SK-N-SH (cell line): ENCODE measurements around the gene ZMYND8. TPM values are rescaled to one million over a fixed set of nuclear protein-coding genes. Genes with fewer than 3 reads are reported as not detected.
"Not testable (repeated sequence)": the region's sequence is repeated elsewhere in the genome, so short reads cannot be mapped to it uniquely, and the experiment has no call there.

Source experiments
- CTCF ChIA-PET: fragments of 300-600, 350-600 bp; formaldehyde crosslinking; extraction: SDS; loops from one replicate; lab custom pipeline; 2021; lab: Yijun Ruan, JAX
- POLR2A ChIA-PET: fragments of 350-600 bp; sonication (Branson Sonifier 250); formaldehyde crosslinking; extraction: SDS; loops from one replicate; lab custom pipeline; 2020; ENCODE audit warnings: antibody characterized with exemption, inconsistent platforms; lab: Yijun Ruan, JAX
- DNase-seq: peaks from one replicate; pipeline ENCODE4 v3.0.0; 2012
- H2AFZ ChIP-seq: fragments of 200-600 bp; sonication (generic); 2 replicates; pipeline ENCODE4 v1.8.1; 2016; ENCODE audit warnings: antibody characterized with exemption, mild to moderate bottlenecking, low read depth
- H3F3A ChIP-seq: fragments of 200-600 bp; sonication (generic); replicated peaks from 2 replicates; pipeline ENCODE3; 2016; ENCODE audit warnings: antibody characterized with exemption, mild to moderate bottlenecking; ENCODE audit not compliant: insufficient read depth
- H3K27ac ChIP-seq, 2 experiments: fragments of 200-500 bp in 1 of 2; fragments of 200-600 bp in 1 of 2; sonication (Bioruptor generic) in 1 of 2; sonication (generic), shearing (Covaris generic) in 1 of 2; 2 replicates each; pipeline versions ENCODE4 v1.5.1 to v1.6.1; 2014 to 2016; ENCODE audit warnings: low read depth in 2 of 2, inconsistent platforms in 1 of 2, low read length in 1 of 2, mild to moderate bottlenecking in 1 of 2, mixed read lengths in 1 of 2
- H3K27me3 ChIP-seq: fragments of 200-600 bp; sonication (generic), shearing (Covaris generic); 2 replicates; pipeline ENCODE4 v1.6.1; 2016; ENCODE audit warnings: mixed run types; ENCODE audit not compliant: insufficient read depth
- H3K36me3 ChIP-seq, 2 experiments: fragments of 200-500 bp in 1 of 2; fragments of 200-600 bp in 1 of 2; sonication (Bioruptor generic) in 1 of 2; sonication (generic) in 1 of 2; replicated peaks in 1 of 2; 2 replicates each; pipeline versions ENCODE3 to v1.5.1; 2014 to 2016; ENCODE audit warnings: low read length in 1 of 2, mild to moderate bottlenecking in 1 of 2; ENCODE audit not compliant: insufficient read depth in 2 of 2, control insufficient read depth in 1 of 2
- H3K4me1 ChIP-seq, 2 experiments: fragments of 200-500 bp in 1 of 2; fragments of 200-600 bp in 1 of 2; sonication (Bioruptor generic) in 1 of 2; sonication (generic), shearing (Covaris generic) in 1 of 2; 2 replicates each; pipeline versions ENCODE4 v1.5.1 to v1.6.1; 2014 to 2016; ENCODE audit warnings: low read depth in 1 of 2, low read length in 1 of 2, mixed run types in 1 of 2; ENCODE audit not compliant: insufficient read depth in 2 of 2, control insufficient read depth in 1 of 2
- H3K4me2 ChIP-seq: fragments of 200-600 bp; sonication (generic), shearing (Covaris generic); 2 replicates; pipeline ENCODE4 v1.6.1; 2017; ENCODE audit warnings: mixed run types
- H3K4me3 ChIP-seq, 2 experiments: fragments of 200-500 bp in 1 of 2; fragments of 200-600 bp in 1 of 2; sonication (Bioruptor generic) in 1 of 2; sonication (generic), shearing (Covaris generic) in 1 of 2; 2 replicates each; pipeline versions ENCODE4 v1.5.1 to v1.8.1; 2014 to 2016; ENCODE audit warnings: low read depth in 2 of 2, inconsistent platforms in 1 of 2, low read length in 1 of 2, mild to moderate bottlenecking in 1 of 2, mixed read lengths in 1 of 2, moderate library complexity in 1 of 2
- H3K79me2 ChIP-seq: fragments of 200-600 bp; sonication (generic); 2 replicates; pipeline ENCODE4 v1.8.1; 2017; ENCODE audit warnings: mild to moderate bottlenecking; ENCODE audit not compliant: insufficient read depth
- H3K9ac ChIP-seq: fragments of 200-600 bp; sonication (generic); 2 replicates; pipeline ENCODE4 v1.6.1; 2017; ENCODE audit warnings: mixed run types
- H3K9me2 ChIP-seq: fragments of 200-600 bp; sonication (generic); 2 replicates; pipeline ENCODE4 v1.6.1; 2017; ENCODE audit warnings: mixed run types
- H3K9me3 ChIP-seq: fragments of 200-600 bp; sonication (generic); 2 replicates; pipeline ENCODE4 v1.6.1; 2017; ENCODE audit warnings: mixed run types, mild to moderate bottlenecking, moderate library complexity
- H4K20me1 ChIP-seq: fragments of 200-600 bp; sonication (generic); 2 replicates; pipeline ENCODE4 v1.6.1; 2017; ENCODE audit warnings: mild to moderate bottlenecking, mixed run types; ENCODE audit not compliant: insufficient read depth
- CHD2 ChIP-seq: fragments of 150-350 bp; IDR thresholded peaks from 2 replicates; pipeline ENCODE4 v1.6.1; 2018; ENCODE audit warnings: low read length; ENCODE audit not compliant: partially characterized antibody
- EP300 ChIP-seq, 2 experiments: IDR thresholded peaks; 2 replicates each; pipeline versions ENCODE4 v1.4.0 to v1.6.1; 2012; ENCODE audit warnings: borderline replicate concordance in 1 of 2, low read depth in 1 of 2, low read length in 1 of 2
- GATA2 ChIP-seq: sonication (generic); formaldehyde crosslinking; IDR thresholded peaks from 2 replicates; pipeline ENCODE4 v1.5.0; 2020; ENCODE audit warnings: mild to moderate bottlenecking, missing genetic modification reagents
- RAD21 ChIP-seq: IDR thresholded peaks from 2 replicates; pipeline ENCODE4 v1.6.1; 2012; ENCODE audit warnings: mild to moderate bottlenecking, low read length
- WGBS: methylation state at CpG from one replicate; pipeline ENCODE4 v1.1.6; 2017; ENCODE audit warnings: low lambda C conversion rate; 5-methylcytosine and 5-hydroxymethylcytosine counted together
- polyA plus RNA-seq, 3 experiments: library from polyadenylated mRNA; depleted of rRNA; stranded (reverse); fragments of >200 nt; gene quantifications; 2 replicates each; pipeline ENCODE4 v1.2.3, GENCODE V29; 2012
- TF ChIP-seq, protein P1 (sequence below): IDR thresholded peaks from 2 replicates; pipeline ENCODE4 v1.4.0; 2012; ENCODE audit warnings: low read depth, borderline replicate concordance
- TF ChIP-seq, protein P2 (sequence below): IDR thresholded peaks from 2 replicates; pipeline ENCODE4 v1.6.1; 2012; ENCODE audit warnings: mild to moderate bottlenecking, low read depth, low read length, moderate library complexity

ZMYND8 gene
- polyA plus RNA-seq, 1 of the 3 experiments (the other 2 are of a cell fraction), result 25.3 TPM

DNA sequence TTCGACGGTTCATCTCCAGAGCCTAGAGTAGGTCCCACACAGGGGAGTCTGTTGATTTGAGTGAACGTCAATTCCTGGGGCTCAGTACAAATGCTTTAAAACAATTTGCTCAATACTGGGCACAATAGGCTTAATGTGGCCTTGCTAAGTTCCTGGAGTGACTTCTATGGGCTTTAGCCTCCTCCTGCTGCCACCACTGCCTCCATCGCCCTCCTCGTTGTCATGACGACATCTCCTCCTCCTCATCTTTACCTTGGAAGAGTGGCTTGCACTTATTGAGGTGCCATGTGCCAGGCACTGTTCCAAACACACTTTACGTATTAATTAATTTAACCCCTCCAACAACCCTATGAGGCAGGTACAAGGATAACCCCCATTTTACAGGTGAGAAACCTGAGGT is 11.8 kb upstream of the ZMYND8 start:
- 94% methylated on average over 7 of the region's 7 CpGs for WGBS
- CTCF ChIA-PET, result interaction anchor here (0.6 to 6.8 kb wide), 4 partner anchors 15 to 96 kb away, joined by 3 to 65 read pairs (median 8); no protein-coding TSS in a partner anchor

GRCh38 chr20:47366301-47366700 is 9.8 kb upstream of the ZMYND8 start:
- H3K4me2 ChIP-seq, H3K4me3 ChIP-seq, H3K9me3 ChIP-seq, H3K4me1 ChIP-seq, H3K79me2 ChIP-seq, H3K27ac ChIP-seq, H3K36me3 ChIP-seq, H4K20me1 ChIP-seq, H2AFZ ChIP-seq, H3K27me3 ChIP-seq, H3K9me2 ChIP-seq, POLR2A ChIA-PET, H3K9ac ChIP-seq, DNase-seq: not testable (repeated sequence)
- H3F3A ChIP-seq, result peaks cover 11% of the 10 kb centered on the region
- CTCF ChIA-PET, result interaction anchor here (1.7 to 2.1 kb wide), 3 partner anchors 18 to 92 kb away, joined by 4 to 11 read pairs (median 11); no protein-coding TSS in a partner anchor
- WGBS, result 97% methylated on average over 11 of the region's 11 CpGs

More for the DNA sequence above, 11.8 kb upstream of the ZMYND8 start:
- no peaks in the 10 kb centered on the region for H3K36me3 ChIP-seq
- no peak overlapping the region for H3K4me2 ChIP-seq
- no peaks in the 10 kb centered on the region for H3K9me2 ChIP-seq
- no peaks in the 10 kb centered on the region for H3K4me1 ChIP-seq
- H4K20me1 ChIP-seq, result no peaks in the 10 kb centered on the region
- peaks cover 4% of the 10 kb centered on the region for H3F3A ChIP-seq
- H3K27me3 ChIP-seq, result no peaks in the 10 kb centered on the region
- no peaks in the 10 kb centered on the region for H3K9me3 ChIP-seq
- POLR2A ChIA-PET, result no interaction called here
- H3K9ac ChIP-seq, result no peak overlapping the region
- no peak for TF ChIP-seq CHD2
- no peak for TF ChIP-seq EP300 (IDR thresholded peaks at IDR 0.05; ENCODE audit: borderline replicate concordance in 1 of 2, low read depth in 1 of 2, low read length in 1 of 2)
- TF ChIP-seq, protein P1, sequence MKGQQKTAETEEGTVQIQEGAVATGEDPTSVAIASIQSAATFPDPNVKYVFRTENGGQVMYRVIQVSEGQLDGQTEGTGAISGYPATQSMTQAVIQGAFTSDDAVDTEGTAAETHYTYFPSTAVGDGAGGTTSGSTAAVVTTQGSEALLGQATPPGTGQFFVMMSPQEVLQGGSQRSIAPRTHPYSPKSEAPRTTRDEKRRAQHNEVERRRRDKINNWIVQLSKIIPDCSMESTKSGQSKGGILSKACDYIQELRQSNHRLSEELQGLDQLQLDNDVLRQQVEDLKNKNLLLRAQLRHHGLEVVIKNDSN, result no peak
- TF ChIP-seq RAD21, result no peak
- TF ChIP-seq GATA2 (CRISPR knock-in tag), result no peak
- TF ChIP-seq, protein P2, sequence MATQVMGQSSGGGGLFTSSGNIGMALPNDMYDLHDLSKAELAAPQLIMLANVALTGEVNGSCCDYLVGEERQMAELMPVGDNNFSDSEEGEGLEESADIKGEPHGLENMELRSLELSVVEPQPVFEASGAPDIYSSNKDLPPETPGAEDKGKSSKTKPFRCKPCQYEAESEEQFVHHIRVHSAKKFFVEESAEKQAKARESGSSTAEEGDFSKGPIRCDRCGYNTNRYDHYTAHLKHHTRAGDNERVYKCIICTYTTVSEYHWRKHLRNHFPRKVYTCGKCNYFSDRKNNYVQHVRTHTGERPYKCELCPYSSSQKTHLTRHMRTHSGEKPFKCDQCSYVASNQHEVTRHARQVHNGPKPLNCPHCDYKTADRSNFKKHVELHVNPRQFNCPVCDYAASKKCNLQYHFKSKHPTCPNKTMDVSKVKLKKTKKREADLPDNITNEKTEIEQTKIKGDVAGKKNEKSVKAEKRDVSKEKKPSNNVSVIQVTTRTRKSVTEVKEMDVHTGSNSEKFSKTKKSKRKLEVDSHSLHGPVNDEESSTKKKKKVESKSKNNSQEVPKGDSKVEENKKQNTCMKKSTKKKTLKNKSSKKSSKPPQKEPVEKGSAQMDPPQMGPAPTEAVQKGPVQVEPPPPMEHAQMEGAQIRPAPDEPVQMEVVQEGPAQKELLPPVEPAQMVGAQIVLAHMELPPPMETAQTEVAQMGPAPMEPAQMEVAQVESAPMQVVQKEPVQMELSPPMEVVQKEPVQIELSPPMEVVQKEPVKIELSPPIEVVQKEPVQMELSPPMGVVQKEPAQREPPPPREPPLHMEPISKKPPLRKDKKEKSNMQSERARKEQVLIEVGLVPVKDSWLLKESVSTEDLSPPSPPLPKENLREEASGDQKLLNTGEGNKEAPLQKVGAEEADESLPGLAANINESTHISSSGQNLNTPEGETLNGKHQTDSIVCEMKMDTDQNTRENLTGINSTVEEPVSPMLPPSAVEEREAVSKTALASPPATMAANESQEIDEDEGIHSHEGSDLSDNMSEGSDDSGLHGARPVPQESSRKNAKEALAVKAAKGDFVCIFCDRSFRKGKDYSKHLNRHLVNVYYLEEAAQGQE, result no peak
- H3K27ac ChIP-seq, result no peak overlapping the region
- no peaks in the 10 kb centered on the region for H3K79me2 ChIP-seq
- DNase-seq, result no peak
- H3K4me3 ChIP-seq, result no peak overlapping the region
- no peak overlapping the region for H2AFZ ChIP-seq
